Measurements from ENCODE around the gene FLT3LG.
A peak's percentile ranks its signal among the peaks of the same experiment; 100 is the strongest.

Gene FLT3LG

GRCh38 chr19:49489601-49490167 lies 15.7 kb downstream of the FLT3LG start:
- DNase-seq: peak; percentile 56

- DNase-seq: no peak
Observed at GRCh38 chr19:49490287-49491029, 16.4 kb downstream of the FLT3LG start.

- no peak for DNase-seq
Observed at GRCh38 chr19:49491030-49491803, 17.2 kb downstream of the FLT3LG start.

- DNase-seq: no peak
Observed at GRCh38 chr19:49491804-49492572, 18.0 kb downstream of the FLT3LG start.

GRCh38 chr19:49492573-49493405 lies 18.8 kb downstream of the FLT3LG start:
- DNase-seq: peak; percentile 46

- no peak for DNase-seq
Observed at GRCh38 chr19:49496574-49497008, 22.6 kb downstream of the FLT3LG start.

- peak; percentile 84 for DNase-seq
Observed at GRCh38 chr19:49497047-49497788, 23.2 kb downstream of the FLT3LG start.

- DNase-seq: no peak
Observed at GRCh38 chr19:49497789-49498103, 23.7 kb downstream of the FLT3LG start.

GRCh38 chr19:49498475-49498874 lies 24.5 kb downstream of the FLT3LG start:
- DNase-seq: no peak

GRCh38 chr19:49499030-49499670 lies 25.1 kb downstream of the FLT3LG start:
- DNase-seq: peak; percentile 51

GRCh38 chr19:49502866-49503581 lies 29.0 kb downstream of the FLT3LG start:
- DNase-seq: peak; percentile 54

GRCh38 chr19:49503582-49503962 lies 29.6 kb downstream of the FLT3LG start:
- DNase-seq: no peak

GRCh38 chr19:49506575-49507105 lies 32.6 kb downstream of the FLT3LG start:
- peak; percentile 82 for DNase-seq

GRCh38 chr19:49507803-49508494 lies 33.9 kb downstream of the FLT3LG start:
- no peak for DNase-seq

- DNase-seq: peak; percentile 40
Observed at GRCh38 chr19:49512970-49513745, 39.1 kb downstream of the FLT3LG start.

GRCh38 chr19:49513746-49514118 lies 39.7 kb downstream of the FLT3LG start:
- no peak for DNase-seq

GRCh38 chr19:49514151-49514550 lies 40.1 kb downstream of the FLT3LG start:
- no peak for DNase-seq

GRCh38 chr19:49515767-49516166 lies 41.8 kb downstream of the FLT3LG start:
- no peak for DNase-seq

- DNase-seq: no peak
Observed at GRCh38 chr19:49518033-49518432, 44.0 kb downstream of the FLT3LG start.
